ENCODE measurements around the gene DYDC1. TPM values are rescaled to one million over a fixed set of nuclear protein-coding genes. Genes with fewer than 3 reads are reported as not detected.
"Not testable (repeated sequence)": the region's sequence is repeated elsewhere in the genome, so short reads cannot be mapped to it uniquely, and the experiment has no call there.

DYDC1 gene
- total RNA-seq, 2 donors from 2014 or later: not detected

GRCh38 chr10:80313523-80313922 lies 43.0 kb downstream of the DYDC1 start:
- Mint-ChIP-seq H3K27ac (no peak overlapping the region), H3K9me3 (peaks cover 0 to 4% of the 10 kb centered on the region in 2 donors), H3K36me3 (no peaks in the 10 kb centered on the region)
- DNase-seq (ENCODE audit: low spot score in 2 of 2) (no peak), ATAC-seq (no peak)

GRCh38 chr10:80305989-80306388 lies 50.6 kb downstream of the DYDC1 start:
- peaks cover 4 to 20% of the 10 kb centered on the region in 2 donors for H3K9me3 Mint-ChIP-seq
- DNase-seq (ENCODE audit: low spot score in 2 of 2): not testable (repeated sequence)

DNA sequence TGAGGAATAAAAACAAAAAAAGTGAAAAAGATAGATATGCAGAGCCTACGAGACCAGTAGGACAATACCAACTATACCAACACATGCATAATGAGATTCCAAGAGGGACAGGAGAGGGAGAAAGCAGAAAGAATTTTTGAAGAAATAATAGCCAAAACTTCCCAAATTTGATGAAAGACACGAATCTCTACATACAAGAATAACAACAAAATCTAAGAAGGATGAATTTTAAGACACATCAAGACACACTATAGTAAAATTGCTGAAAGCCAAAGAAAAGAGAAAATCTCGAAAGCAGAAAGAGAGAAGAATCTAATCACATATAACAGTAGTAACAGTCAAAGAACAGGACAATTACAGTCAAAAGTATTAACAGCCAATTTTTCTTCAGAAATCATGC lies 59.6 kb downstream of the DYDC1 start:
- ATAC-seq (no peak), DNase-seq (ENCODE audit: low spot score in 2 of 2) (no peak)
- Mint-ChIP-seq H3K36me3 (peaks cover 0 to 10% of the 10 kb centered on the region in 2 donors), H3K9me3 (peaks cover 16 to 21% of the 10 kb centered on the region in 2 donors), H3K27ac (no peak overlapping the region)

More at GRCh38 chr10:80305989-80306388, 50.6 kb downstream of the DYDC1 start:
- H3K27ac Mint-ChIP-seq, ATAC-seq: not testable (repeated sequence)
- peaks cover 19 to 33% of the 10 kb centered on the region in 2 donors for H3K36me3 Mint-ChIP-seq

- ATAC-seq: no peak
These were observed 63.8 kb downstream of the DYDC1 start for GRCh38 chr10:80292607-80293239.

GRCh38 chr10:80290474-80291220 lies 65.9 kb downstream of the DYDC1 start:
- H3K9me3 Mint-ChIP-seq: peaks cover 0 to 7% of the 10 kb centered on the region in 2 donors
- no peak for ATAC-seq
- DNase-seq (ENCODE audit: low spot score in 2 of 2): no peak
- H3K36me3 Mint-ChIP-seq: no peaks in the 10 kb centered on the region
- H3K27ac Mint-ChIP-seq: no peak overlapping the region

More at GRCh38 chr10:80292607-80293239, 63.8 kb downstream of the DYDC1 start:
- no peak overlapping the region for H3K27ac Mint-ChIP-seq
- DNase-seq (ENCODE audit: low spot score in 2 of 2): no peak
- peaks cover 0 to 6% of the 10 kb centered on the region in 2 donors for H3K36me3 Mint-ChIP-seq
- H3K9me3 Mint-ChIP-seq: peaks cover 6 to 12% of the 10 kb centered on the region in 2 donors

- Mint-ChIP-seq H3K27ac (no peak within 1 kb of the TSS), H3K36me3 (no peaks in the 10 kb centered on the region), H3K9me3 (no peaks in the 10 kb centered on the region)
- no peak for DNase-seq (ENCODE audit: low spot score in 2 of 2)
- ATAC-seq: no peak
These were observed 66.9 kb downstream of the DYDC1 start, which contains the start of gene MAT1A for GRCh38 chr10:80289451-80290287. Gene MAT1A (minus strand): TSS chr10:80289658. CDS start chr10:80289423, 235 bp downstream.

- no peak overlapping the region for H3K27ac Mint-ChIP-seq
- H3K9me3 Mint-ChIP-seq: no peaks in the 10 kb centered on the region
- ATAC-seq (no peak), DNase-seq (ENCODE audit: low spot score in 2 of 2) (no peak)
- H3K36me3 Mint-ChIP-seq: no peaks in the 10 kb centered on the region
These were observed 67.7 kb downstream of the DYDC1 start for GRCh38 chr10:80288849-80289248.

Other genes with a start within 250 kb of the DYDC1 start
- not detected for gene PLAC9, start 224.0 kb downstream of the DYDC1 start, total RNA-seq
- 100 to 1,000 TPM; 218 to 304 TPM for gene ANXA11, start 151.2 kb downstream of the DYDC1 start, total RNA-seq
- not detected for gene MAT1A, start 67.1 kb downstream of the DYDC1 start, total RNA-seq
- not detected for gene DYDC2, start within 50 bp of the DYDC1 start, total RNA-seq
- 10 to 100 TPM; 15.1 to 18.5 TPM for gene PRXL2A, start 51.8 kb upstream of the DYDC1 start, total RNA-seq
- 10 to 100 TPM; 30.7 to 53.6 TPM for gene TSPAN14, start 97.6 kb upstream of the DYDC1 start, total RNA-seq
- under 1 TPM in 1 of 2 donors, not detected in 1; 0.14 TPM for gene SH2D4B, start 181.1 kb upstream of the DYDC1 start, total RNA-seq